HG02943 (cell line): Measurements from ENCODE around the gene TACC3.
A peak's percentile ranks its signal among the peaks of the same experiment; 100 is the strongest.
"Not testable (repeated sequence)": the region's sequence is repeated elsewhere in the genome, so short reads cannot be mapped to it uniquely, and the experiment has no call there.

Experiments used
- ATAC-seq: cut with Tn5 transposase; IDR thresholded peaks from one replicate; pipeline ENCODE4 v1.9.1; 2021; ENCODE audit warnings: mild to moderate bottlenecking, low read depth, moderate library complexity; ENCODE audit not compliant: unreplicated experiment

The TACC3 gene

DNA sequence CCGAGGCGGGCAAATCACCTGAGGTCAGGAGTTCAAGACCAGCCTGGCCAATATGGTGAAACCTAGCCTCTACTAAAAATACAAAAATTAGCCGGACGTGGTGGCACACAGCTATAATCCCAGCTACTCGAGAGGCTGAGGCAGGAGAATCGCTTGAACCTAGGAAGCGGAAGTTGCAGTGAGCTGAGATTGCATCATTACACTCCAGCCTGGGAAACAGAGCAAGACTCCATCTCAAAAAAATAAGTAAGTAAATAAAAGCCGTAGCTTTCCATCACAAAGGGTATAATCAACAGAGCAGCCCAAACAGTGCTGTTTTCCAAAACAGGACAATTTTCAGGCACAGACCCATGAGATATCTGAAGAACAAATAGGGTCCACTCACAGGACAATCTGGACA lies 19.6 kb upstream of the TACC3 start:
- ATAC-seq: not testable (repeated sequence)

DNA sequence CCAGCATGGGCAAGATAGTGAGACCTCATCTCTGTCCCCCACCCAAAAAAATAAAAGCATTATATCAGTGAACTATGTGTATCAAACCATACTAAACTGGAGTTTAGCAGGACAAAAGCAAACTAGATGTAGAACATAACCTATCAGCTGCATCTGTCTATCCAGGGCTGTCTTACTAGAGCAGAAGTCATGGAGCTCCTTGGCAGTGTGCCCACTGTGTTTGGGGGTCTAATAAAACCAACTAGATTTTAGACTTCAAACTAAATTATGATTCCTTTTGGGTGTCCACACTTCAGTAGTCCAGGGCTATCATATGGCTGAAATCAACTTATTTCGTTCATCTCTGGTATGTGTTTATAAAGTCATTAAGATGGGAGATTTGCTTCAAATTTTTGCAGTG lies 17.5 kb upstream of the TACC3 start:
- no peak for ATAC-seq

DNA sequence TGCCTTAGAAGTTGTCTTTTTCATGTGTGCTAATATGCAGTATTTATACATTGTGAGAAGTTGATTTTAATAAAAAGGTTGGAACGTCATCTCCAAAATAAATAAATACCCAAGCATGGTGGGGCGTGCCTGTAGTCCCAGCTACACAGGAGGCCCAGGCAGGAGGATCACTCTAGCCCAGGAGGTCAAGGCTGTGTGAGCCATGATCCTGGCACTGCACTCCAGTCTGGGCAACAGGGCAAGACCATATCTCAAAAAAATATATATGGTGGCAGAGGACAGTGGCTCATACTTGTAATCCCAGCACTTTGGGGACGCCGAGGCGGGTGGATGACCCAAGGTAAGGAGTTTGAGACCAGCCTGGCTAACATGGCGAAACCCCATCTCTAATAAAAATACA lies 15.6 kb upstream of the TACC3 start:
- ATAC-seq: no peak

DNA sequence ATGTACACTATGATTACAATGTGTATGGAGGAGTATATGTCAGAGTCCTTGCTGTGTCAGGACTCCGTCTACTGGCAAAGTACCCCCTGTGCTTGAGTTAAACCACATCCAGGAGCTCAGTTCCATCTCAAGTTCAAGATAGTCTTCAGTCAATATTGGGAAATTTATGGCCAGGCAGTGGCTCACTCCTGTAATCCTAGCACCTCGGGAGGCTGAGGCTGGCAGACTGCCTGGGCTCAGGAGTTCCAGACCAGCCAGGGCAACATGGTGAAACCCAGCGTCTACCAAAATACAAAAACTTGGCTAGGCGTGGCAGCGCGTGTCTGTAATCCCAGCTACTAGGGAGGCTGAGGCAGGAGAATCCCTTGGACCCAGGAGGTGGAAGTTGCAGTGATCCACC lies 15.0 kb upstream of the TACC3 start:
- no peak for ATAC-seq

DNA sequence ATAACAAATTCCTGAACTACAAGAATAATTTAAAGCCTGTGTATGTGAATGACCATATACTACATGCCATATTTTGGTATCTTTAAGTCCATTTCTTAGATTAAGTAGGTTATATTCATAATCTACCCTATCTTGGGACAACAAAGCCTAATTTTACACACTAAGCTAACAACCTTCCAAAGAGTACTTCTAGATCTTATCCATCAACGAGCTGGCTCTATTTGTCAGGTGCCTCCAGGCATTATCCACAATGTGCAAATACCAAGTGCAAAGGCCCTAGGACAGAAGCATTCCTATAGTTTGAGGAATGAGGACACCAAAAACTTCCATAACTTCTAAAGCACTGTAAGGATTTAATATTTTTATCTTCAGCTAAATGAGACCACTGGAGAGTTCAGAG lies 12.7 kb upstream of the TACC3 start:
- ATAC-seq: no peak

DNA sequence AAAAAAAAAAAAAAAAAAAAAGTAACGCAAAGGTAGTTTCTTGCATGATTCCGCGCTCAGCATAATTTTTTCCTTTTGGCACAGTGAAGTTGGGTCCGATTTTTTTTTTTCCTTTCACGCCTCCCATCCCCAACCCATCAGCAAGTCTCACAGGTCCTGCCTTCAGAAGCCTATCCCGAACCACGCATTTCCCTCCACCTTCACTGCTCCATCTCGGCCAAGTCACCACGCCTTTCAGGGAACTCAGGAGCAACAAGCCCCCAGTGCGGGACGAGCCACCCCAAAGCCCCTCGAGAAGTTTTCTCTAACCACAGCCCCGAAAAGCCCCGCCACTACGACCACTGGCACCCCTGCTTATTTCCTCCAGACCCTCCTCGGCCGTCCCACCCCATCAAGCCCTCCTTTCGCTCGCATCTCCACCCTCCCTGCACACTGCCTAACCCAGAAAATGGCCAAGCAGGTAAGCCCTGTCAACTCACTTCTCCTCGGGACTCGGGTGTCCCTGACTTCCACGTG lies 10.2 kb upstream of the TACC3 start:
- ATAC-seq: no peak

DNA sequence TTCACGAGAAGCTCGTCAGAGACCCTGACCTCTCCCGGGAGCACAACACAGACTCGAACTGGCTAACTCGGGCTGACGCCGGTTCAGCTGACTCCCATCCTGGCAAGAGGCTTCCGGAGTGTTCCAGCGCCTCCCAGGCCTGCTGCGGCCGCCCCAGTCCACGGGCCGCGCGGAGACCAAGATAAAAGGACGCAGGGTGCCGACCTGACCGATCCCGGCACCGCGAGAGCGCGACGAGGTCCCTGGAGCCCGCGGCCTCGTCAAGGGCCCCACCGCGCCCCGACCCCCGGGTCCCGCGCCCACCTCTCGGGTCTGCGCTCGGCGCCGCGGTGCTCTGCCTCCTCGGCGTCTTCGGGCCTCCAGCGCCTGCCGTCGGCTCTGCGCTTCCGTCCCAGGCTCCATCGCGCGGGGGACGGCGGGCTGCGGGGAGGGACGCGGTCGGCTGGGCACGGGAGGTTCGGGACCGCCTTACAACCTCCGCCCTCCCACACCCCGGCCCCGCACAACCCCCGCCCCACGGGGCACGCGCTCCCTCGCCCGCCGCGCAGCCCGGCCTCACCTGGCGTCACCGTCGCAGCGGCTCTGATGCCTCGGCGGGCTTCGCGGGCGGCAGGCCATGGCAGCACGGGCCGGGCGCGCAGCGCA lies 9.6 kb upstream of the TACC3 start:
- ATAC-seq: no peak

DNA sequence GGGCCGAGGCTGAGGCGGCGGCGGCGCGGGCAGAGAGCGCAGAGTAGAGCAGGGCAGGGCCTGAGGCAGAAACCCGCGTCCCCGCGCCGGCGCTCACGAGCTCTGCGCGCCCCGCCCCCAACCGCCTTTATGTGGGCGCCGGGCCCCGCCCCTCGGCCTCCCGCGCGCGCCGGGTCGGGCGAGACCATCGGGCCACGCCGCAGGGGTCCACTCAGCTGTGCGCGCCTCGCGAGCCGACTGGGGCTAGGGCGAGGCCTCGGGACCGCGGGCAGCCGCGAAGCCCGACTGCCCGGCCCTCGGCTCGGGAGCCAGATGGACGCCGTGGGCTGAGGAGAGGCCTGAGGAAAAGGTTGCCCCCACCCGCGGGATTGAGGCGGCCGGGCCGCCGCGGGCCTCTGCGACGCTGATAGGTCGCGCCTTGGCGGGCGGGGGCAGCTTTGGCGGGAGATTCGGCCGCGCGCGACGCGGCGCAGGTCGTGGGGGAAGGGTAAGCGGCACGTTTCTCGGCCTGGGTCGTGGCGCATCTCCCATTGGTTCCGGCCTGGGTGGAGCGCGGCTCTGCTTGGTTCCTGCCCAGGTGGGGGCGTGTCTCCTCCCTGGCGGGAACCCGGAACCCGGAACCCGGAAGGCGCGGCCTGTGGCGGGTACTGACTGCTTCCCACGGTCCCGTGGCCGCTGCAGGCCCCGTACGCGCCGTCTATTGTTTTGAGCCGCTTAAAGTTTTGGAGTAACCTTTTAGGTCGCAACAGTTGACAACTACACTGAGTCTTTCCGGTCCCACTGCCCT lies 8.9 kb upstream of the TACC3 start, which contains the start of gene SLBP:
Gene SLBP, minus strand, starts transcription at position 104 of the 787 bp plus-strand sequence. CDS start 131 bp downstream, outside the sequence.
- peak; percentile 72 for ATAC-seq

DNA sequence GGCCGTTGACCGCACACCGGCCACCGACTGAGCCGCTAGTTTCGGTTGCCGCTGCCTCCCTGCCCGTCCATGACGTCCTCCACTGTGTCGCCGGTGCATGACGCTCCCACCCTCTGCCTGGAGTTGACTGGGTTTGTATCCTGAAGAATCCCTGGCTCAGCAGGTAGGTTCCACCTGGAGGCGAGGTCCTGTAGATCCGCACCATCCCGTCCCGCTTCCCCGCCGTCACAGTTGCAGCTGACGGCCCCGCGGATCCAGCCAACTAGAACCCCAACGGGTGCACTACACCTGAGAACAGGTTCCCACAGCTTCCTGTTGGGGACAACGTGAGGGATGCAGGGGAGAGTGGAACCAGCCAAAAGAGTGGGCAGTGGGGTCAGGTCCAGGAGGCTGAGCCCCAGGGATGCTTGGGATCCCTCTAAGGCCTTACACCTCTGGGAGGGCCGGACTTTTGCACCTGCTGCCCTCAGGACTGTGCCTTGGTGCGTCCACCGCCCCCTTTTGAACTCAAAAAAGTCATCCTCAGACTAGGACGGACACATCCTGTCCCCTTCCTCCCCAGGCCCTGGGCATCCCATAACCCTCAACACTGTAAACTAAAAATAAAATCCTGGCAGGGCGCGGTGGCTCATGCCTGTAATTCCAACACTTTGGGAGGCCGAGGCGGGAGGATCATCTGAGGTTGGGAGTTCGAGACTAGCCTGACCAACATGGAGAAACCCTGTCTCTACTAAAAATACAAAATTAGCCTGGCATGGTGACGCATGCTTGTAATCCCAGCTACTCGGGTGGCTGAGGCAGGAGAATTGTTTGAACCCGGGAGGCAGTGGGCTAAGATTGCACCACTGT lies 8.1 kb upstream of the TACC3 start:
- peak; percentile 16 for ATAC-seq

DNA sequence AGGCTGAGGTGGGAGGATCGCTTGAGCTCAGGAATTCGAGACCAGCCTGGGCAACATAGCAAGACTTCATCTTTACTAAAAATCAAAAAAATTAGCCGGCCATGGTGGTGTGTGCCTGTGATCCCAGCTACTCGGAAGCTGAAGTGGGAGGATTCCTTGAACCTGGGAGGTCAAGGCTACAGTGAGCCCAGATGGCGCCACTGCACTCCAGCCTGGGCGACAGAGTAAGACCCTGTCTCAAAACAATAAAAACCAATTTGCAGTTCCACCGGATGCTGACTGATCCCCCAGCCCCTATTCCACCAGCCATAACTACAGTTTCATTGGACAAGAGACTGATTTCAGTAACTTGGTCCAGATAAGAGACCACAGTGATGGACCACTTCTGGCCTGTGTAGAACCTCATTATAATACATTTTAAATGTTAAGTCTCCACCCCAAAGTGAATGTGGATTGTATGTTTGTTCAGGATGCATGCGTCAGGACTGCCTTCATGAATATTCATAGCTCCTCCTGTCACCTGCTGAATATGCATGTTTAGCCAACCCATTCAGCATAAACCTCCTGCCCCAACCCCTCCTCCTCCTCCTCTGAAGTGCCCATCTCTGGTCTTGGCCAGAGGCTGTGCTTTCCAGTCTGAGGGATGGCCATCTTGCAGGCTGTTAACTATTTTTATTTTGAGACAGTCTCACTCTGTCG lies 6.9 kb upstream of the TACC3 start:
- ATAC-seq: no peak

DNA sequence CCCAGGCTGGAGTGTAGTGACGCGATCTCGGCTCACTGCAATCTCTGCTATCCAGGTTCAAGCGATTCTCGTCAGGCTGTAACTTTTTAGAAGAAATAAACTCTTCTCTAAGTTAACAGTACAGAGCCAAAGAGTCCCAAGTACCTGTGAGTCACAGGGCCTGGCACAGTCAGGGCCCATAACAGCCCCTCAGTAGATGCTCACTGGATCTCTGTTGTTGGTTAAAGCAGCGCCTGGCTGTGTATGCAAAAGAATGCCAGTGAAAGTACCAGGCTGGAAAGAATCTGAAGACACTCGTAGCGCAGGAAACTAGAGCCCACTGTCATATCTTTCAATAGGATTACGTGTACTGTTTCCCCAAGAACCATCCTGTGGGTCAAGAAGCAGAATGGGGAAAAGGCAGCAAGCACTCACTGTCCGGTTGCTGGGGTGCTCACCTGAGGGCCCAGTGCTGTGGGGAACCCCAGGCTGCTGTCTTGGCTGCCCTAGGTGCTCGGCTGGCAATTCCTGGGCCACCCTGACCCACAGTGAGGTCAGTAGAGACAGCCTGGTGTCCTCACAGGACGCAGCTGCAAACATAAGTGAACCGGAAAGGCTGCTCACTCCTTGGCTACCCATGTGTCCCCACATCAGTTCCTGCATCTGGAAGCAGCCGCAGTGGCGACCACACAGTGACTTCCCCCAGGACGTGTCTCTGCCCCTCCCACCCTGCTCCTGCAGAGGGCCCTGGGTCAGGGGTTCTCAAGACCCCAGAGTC lies 6.1 kb upstream of the TACC3 start:
- ATAC-seq: no peak

DNA sequence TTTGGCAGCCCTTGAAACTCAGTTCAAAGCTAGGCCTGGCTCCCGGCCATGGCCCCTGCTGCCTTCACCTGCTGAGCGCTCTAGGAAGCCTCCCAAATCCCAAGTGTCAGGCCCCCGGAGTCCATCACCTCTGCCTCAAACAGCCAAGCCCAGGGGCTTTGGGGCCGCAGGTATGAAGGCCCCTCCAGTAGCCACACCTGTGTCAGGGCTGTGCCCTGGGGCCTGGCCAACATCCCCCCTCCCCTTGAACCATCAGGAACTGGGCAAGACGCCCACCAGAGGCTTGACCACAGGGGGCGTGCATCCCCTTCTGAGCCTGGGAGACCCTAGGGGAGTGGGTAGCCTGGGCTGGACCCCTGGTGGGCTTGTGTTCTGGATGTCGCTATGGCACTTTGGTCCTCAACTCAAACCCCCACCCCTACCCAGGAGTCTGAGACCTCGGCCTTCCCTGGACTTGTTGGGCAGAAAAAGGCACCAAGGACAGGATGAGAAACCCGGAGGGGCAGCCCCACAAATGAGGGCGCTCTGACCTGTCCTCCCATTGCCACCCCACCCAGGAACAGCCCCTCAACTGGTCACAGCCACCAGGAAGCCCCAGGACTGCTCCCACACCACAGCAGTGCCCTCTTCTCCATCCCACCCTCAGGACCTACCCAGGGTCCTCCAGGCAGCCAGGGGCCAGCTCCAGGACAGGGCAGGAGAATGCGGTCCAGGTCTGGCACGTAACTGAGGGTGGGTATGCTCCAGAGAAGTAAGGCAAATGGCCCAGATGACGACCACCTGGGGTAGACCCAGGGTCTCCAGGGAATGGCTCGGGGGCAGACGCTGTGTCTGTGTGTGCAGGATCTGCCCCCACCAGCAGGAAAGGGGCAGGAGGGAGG lies 5.0 kb upstream of the TACC3 start:
- no peak for ATAC-seq

DNA sequence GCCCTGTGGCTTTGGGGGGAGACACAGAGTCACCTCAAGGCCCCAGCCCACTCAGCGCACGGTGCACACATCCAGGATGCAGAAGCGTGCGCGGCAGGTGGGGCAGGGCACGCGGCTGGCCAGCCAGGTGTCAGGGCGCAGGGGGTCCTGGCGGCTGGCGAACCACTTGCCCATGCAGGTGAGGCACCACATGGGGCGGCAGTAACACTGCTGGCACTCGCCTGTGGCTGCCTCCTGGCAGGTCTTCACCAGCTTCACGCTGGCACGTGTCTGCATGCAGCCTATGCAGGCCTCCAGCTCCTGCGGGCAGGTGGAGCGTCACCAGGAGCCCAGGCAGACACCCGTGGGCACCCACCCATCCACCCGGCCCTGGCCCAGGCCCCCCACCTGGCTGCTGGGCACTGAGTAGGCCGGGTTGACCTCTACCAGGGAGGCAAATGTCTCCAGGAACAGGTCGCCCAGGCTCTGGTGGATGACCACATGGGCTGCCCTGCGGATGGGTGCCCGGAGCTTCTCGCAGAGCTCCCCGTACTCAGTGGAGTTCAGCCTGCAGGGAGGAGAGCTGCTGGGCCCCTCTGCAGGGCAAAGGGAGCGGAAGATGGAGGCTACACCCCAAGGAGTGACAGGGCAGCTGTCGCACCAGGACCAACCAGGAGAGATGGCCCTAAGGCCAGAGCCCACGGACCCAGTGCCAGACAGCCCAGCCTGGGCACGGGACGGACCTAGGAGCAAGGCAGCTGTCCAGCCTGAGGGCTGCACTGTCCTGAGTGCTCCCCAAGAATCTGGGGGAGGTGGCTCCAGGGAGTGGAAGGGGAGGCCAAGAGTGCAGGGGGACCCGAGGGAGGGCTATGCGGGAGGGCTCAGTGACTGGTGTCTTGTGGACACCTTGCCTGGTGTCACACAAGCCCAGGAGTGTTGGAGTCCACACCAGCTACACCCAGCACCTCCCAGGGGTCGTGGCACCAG lies 3.9 kb upstream of the TACC3 start:
- no peak for ATAC-seq

DNA sequence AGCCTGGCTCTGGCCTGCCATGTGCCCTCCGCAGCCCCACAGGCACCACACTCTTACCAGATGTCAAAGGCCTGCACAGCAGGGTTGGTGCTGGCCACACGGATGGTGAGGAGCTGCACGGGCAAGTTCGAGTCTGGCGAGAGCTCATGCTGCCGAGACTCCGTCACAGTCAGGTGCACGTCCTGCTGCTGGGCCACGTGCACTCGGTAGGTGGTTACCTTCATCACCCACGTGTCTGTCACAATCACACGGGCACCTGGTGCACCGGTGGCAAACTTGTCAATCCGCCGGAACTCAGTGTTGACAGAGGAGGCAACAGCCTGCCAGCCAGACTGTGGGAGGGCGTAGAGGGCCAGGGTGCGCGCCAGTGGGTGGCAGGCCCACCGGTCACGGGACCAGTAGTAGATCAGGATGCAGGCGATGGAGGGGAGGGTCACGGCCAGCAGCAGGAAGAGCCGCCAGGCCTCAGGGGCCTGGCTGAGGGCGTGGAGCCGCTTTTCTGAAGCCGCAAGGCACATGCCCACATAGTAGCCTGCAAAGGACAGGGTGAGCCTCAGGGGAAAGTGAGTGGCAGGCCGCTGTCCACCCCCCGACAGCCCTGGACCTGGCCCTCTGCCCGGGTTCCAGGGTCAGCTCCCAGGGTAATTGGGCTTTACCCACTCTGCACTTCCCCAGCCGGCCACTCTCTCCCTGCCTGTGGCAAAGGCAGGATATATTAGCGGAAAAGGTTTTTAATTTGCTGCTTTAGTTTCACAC lies 3.0 kb upstream of the TACC3 start:
- no peak for ATAC-seq

DNA sequence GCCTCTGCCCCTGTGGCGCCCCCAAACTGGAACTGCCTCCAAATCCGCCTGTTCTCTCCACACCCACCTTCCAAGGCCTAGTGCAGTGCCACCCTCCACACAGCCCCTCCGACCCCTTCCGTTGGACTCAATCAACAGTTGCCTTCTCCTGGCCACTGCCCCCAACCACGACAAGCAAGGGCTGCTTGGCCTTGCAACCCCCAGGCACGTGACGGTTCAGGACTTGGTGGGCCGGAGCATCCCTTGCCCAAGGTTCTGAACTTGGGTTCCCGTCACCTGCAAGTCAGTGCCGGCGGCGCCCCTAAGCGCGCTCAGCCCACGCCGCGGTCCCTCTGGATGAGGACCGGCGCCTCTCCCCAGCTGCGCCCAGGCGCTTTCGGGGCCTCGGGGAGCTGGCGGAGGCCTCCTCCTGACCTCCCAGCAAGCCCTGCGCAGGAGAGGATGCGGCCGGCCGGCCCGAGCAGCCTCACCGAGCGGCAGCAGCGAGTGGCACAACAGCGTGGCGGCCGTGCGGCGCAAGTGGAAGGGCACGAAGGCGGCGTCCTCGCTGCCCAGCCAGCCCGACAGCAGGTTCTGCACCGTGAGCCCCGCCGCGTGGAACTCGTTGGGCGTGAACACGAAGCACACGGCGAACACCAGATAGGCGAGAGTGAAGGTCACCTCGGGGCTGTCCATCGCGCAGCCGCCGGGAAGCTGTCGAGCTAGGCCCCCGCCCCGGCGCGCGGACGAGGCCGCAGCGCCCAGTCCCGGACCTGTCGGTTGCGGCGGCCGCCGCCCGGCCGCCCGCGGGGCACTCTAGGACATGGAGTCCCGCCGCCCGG lies 948 bp upstream of the TACC3 start:
- ATAC-seq: peak; percentile 14
